K562 (cell line): ENCODE measurements around the gene IDI1. TPM values are rescaled to one million over a fixed set of nuclear protein-coding genes. Genes with fewer than 3 reads are reported as not detected.

Source experiments
- C11orf30 ChIP-seq: fragments of 450-650 bp; IDR thresholded peaks from 2 replicates; pipeline ENCODE4 v1.6.1; 2016; ENCODE audit warnings: low read depth, mild to moderate bottlenecking
- CBX5 ChIP-seq: IDR thresholded peaks from 2 replicates; pipeline ENCODE4 v1.6.1; 2014; ENCODE audit warnings: low read depth, borderline replicate concordance
- ETV1 ChIP-seq: fragments of 450-650 bp; conservative IDR thresholded peaks from 2 replicates; pipeline ENCODE4 v1.6.1; 2016; ENCODE audit warnings: missing genetic modification characterization, control low read depth, low read depth, missing compliant biosample characterization
- FOS ChIP-seq: IDR thresholded peaks from 3 replicates; pipeline ENCODE4 v1.6.1; 2011; ENCODE audit not compliant: insufficient read length; ENCODE audit errors: extremely low read depth
- GABPA ChIP-seq: fragments of 200-800 bp; sonication (Bioruptor generic); conservative IDR thresholded peaks from 2 replicates; pipeline ENCODE4 v1.6.1; 2016; ENCODE audit warnings: low read depth, missing genetic modification characterization, missing compliant biosample characterization
- HBP1 ChIP-seq: fragments of 450-650 bp; formaldehyde crosslinking; IDR thresholded peaks from 2 replicates; pipeline ENCODE4 v1.4.0; 2022; ENCODE audit warnings: missing genetic modification characterization
- HLTF ChIP-seq: fragments of 450-650 bp; IDR thresholded peaks from 2 replicates; pipeline ENCODE4 v1.6.1; 2016
- KAT8 ChIP-seq: fragments of 450-650 bp; IDR thresholded peaks from 2 replicates; pipeline ENCODE4 v1.6.1; 2016; ENCODE audit warnings: low read depth, mild to moderate bottlenecking
- KDM5B ChIP-seq: fragments of 200-600 bp; sonication (generic); IDR thresholded peaks from 2 replicates; pipeline ENCODE4 v1.6.1; 2012; ENCODE audit warnings: low read depth, mild to moderate bottlenecking, moderate library complexity, low read length, control low read depth, inconsistent platforms; ENCODE audit not compliant: insufficient replicate concordance
- KLF1 ChIP-seq: fragments of 450-650 bp; IDR thresholded peaks from 2 replicates; pipeline ENCODE4 v1.6.1; 2016; ENCODE audit warnings: missing genetic modification characterization, missing compliant biosample characterization
- MED1 ChIP-seq: sonication (generic); formaldehyde crosslinking; IDR thresholded peaks from 2 replicates; pipeline ENCODE4 v1.8.1; 2023; ENCODE audit warnings: missing genetic modification reagents, borderline replicate concordance
- NR2C1 ChIP-seq, 2 experiments: fragments of 450-650 bp; IDR thresholded peaks; 2 replicates each; pipeline ENCODE4 v1.6.1; 2017; ENCODE audit warnings: mild to moderate bottlenecking in 2 of 2, antibody characterized with exemption in 1 of 2, inconsistent platforms in 1 of 2, missing compliant biosample characterization in 1 of 2, missing genetic modification characterization in 1 of 2
- PHF21A ChIP-seq: fragments of 450-650 bp; IDR thresholded peaks from 2 replicates; pipeline ENCODE4 v1.6.1; 2017; ENCODE audit warnings: low read depth, borderline replicate concordance
- POLR3G ChIP-seq: IDR thresholded peaks from 2 replicates; pipeline ENCODE4 v1.6.1; 2011; ENCODE audit not compliant: insufficient read length, insufficient replicate concordance; ENCODE audit errors: extremely low read depth
- PRMT5 ChIP-seq: sonication (generic); formaldehyde crosslinking; IDR thresholded peaks from 2 replicates; pipeline ENCODE4 v1.5.0; 2020; ENCODE audit warnings: missing genetic modification reagents
- RREB1 ChIP-seq: fragments of 250-450 bp; sonication (Bioruptor Pico); IDR thresholded peaks from 2 replicates; pipeline ENCODE4 v1.4.0; 2020
- TBP ChIP-seq: optimal IDR thresholded peaks from 2 replicates; pipeline ENCODE3; 2011; ENCODE audit warnings: low read depth, low read length, improper control_type of control experiment
- ZFP30 ChIP-seq: fragments of 250-450 bp; sonication (Bioruptor Pico); IDR thresholded peaks from 2 replicates; pipeline ENCODE4 v1.8.0; 2022; ENCODE audit warnings: moderate library complexity, mild to moderate bottlenecking, inconsistent platforms, borderline replicate concordance
- ZNF174 ChIP-seq: fragments of 250-450 bp; sonication (Bioruptor Pico); IDR thresholded peaks from 2 replicates; pipeline ENCODE4 v1.4.0; 2020; ENCODE audit warnings: mild to moderate bottlenecking
- ZNF384 ChIP-seq: IDR thresholded peaks from 2 replicates; pipeline ENCODE4 v1.6.1; 2012; ENCODE audit warnings: low read depth, low read length, improper control_type of control experiment
- ZNF707 ChIP-seq: fragments of 250-450 bp; sonication (Bioruptor Pico); conservative IDR thresholded peaks from 2 replicates; pipeline ENCODE4 v1.8.0; 2022; ENCODE audit warnings: inconsistent platforms, mild to moderate bottlenecking, moderate library complexity
- polyA plus RNA-seq, 8 experiments: library from polyadenylated mRNA; depleted of rRNA in 4 of 8; stranded (reverse) in 5 of 8; unstranded in 3 of 8; fragments of >200 nt; fragmentation: Nextera tagmentation in 2 of 8; fragmentation: Illumina TruSeq in 1 of 8; extraction: Ambion mirVana in 2 of 8; extraction: Trizol in 1 of 8; gene quantifications; 2 replicates each; pipeline versions ENCODE4 v1.2.1 to v1.2.3, GENCODE V29; 2011 to 2014; ENCODE audit warnings: inconsistent platforms in 1 of 8, missing spikeins in 1 of 8
- total RNA-seq, 7 experiments: library from RNA; depleted of rRNA in 6 of 7; stranded (reverse); fragments of >200 nt in 6 of 7; fragmentation: Illumina TruSeq in 2 of 7; extraction: Trizol in 2 of 7; gene quantifications; 2 replicates each; pipeline versions ENCODE4 v1.2.1 to v1.2.3, GENCODE V29; 2011 to 2021; ENCODE audit warnings: low replicate concordance in 1 of 7

The IDI1 gene
- total and polyA plus RNA-seq, 9 of the 15 experiments (the other 6 are each of a cell fraction or from before 2014, with no cell fraction given): 70.0 to 265 (median 119) TPM

DNA sequence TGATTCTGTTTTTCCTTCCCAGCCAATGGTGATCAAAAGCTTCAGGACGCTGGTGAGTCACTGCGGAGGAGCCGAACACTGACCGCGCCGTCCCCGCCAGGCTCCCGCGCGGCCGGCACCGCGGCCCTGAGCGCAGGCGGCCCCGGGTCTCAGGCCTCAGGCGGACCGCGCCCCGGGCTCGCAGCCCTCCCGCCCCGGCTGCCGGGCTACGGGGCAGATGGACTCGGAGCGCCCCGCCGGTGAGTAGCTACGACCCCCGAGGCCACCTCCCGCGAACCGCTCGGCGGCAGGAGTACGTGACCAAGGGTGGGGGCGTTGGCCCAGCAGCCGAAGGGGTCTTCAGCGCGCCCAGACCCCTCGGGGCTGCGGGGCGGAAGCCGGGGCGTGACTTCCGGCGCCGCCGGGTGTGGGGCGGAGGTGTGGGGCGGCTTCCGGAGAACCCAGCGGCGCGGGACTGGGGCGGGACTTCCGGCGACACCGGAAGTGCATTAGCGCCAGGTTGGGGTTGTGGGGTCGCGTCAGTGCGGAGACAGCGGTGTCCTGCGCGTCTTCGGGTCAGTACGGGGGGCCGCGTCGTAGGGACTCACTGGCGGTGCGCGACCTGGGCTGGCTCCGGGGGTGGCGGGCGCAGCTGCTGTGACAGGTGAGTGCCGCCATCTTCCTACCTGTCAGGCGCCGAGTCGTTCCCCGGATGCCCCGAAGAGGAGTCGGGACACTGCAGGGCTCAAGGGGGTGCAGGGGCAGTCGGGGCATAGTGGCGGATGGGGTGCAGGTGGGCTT is 7.6 kb upstream of the IDI1 start, which contains the start of gene WDR37 (continued):
- no peak for TF ChIP-seq ZFP30 (CRISPR knock-in tag)
- no peak for TF ChIP-seq KAT8
- TF ChIP-seq NR2C1 (IDR thresholded peaks at IDR 0.05): peak; percentile 96
- TF ChIP-seq NR2C1 (tag; IDR thresholded peaks at IDR 0.05): peak; percentile 97
- TF ChIP-seq PHF21A: no peak
- TF ChIP-seq MED1 (CRISPR knock-in tag): peak; percentile 55; the same call in 1 of the 2 replicates
- no peak for TF ChIP-seq ZNF707 (CRISPR knock-in tag)
- TF ChIP-seq C11orf30: peak; percentile 82
- TF ChIP-seq TBP: peak; percentile 16
- TF ChIP-seq KLF1 (tag): 0 out of 2 replicates have a peak, but pooled peaks have one; percentile 72
- no peak for TF ChIP-seq CBX5
- peak; percentile 62 for TF ChIP-seq KDM5B
- TF ChIP-seq HLTF: peak; percentile 39; the same call in 1 of the 2 replicates
- TF ChIP-seq PRMT5 (CRISPR knock-in tag): no peak
- TF ChIP-seq POLR3G: no peak
- TF ChIP-seq RREB1 (CRISPR knock-in tag): no peak
- TF ChIP-seq ZNF174 (CRISPR knock-in tag): no peak
- no peak for TF ChIP-seq HBP1 (CRISPR knock-in tag)
- peak; percentile 89 for TF ChIP-seq ETV1 (tag)
- TF ChIP-seq GABPA (tag): peak; percentile 100
- no peak for TF ChIP-seq ZNF384
- TF ChIP-seq FOS: no peak
